Hepatocyte (in vitro differentiated cells): ENCODE data around the gene CCDC159. TPM values are rescaled to one million over a fixed set of nuclear protein-coding genes. Genes with fewer than 3 reads are reported as not detected.
A peak's percentile ranks its signal among the peaks of the same experiment; 100 is the strongest.

Experiments
- DNase-seq: peaks from one replicate; pipeline ENCODE4 v3.0.0-alpha.2; 2016; ENCODE audit warnings: low spot score
- H2AFZ ChIP-seq: fragments of 200-600 bp; sonication (generic); 2 replicates; pipeline ENCODE4 v1.6.0; 2016; ENCODE audit warnings: antibody characterized with exemption, mild to moderate bottlenecking
- H3K27ac ChIP-seq: fragments of 200-600 bp; sonication (generic); 2 replicates; pipeline ENCODE4 v1.5.1; 2016; ENCODE audit warnings: mild to moderate bottlenecking
- H3K27me3 ChIP-seq: fragments of 200-600 bp; sonication (generic); 2 replicates; pipeline ENCODE4 v1.6.1; 2016
- H3K36me3 ChIP-seq: fragments of 200-600 bp; sonication (generic); replicated peaks from 2 replicates; pipeline ENCODE4 v1.5.1; 2016; ENCODE audit warnings: low read depth; ENCODE audit not compliant: insufficient read depth
- H3K4me1 ChIP-seq: fragments of 200-600 bp; sonication (generic); 2 replicates; pipeline ENCODE4 v1.5.1; 2016; ENCODE audit warnings: mild to moderate bottlenecking, moderate library complexity; ENCODE audit not compliant: insufficient read depth
- H3K4me2 ChIP-seq: fragments of 200-600 bp; sonication (generic); 2 replicates; pipeline ENCODE4 v1.6.0; 2016
- H3K4me3 ChIP-seq: fragments of 200-600 bp; sonication (generic); 2 replicates; pipeline ENCODE4 v1.5.1; 2016; ENCODE audit warnings: mild to moderate bottlenecking
- H3K79me2 ChIP-seq: fragments of 200-600 bp; sonication (generic); 2 replicates; pipeline ENCODE4 v1.6.0; 2017; ENCODE audit warnings: mild to moderate bottlenecking
- H3K9me2 ChIP-seq: fragments of 200-600 bp; sonication (generic); replicated peaks from 2 replicates; pipeline ENCODE4 v1.6.0; 2017; ENCODE audit warnings: mild to moderate bottlenecking; ENCODE audit not compliant: insufficient read depth
- H3K9me3 ChIP-seq: fragments of 200-600 bp; sonication (generic); 2 replicates; pipeline ENCODE4 v1.5.1; 2016; ENCODE audit warnings: low read depth, mild to moderate bottlenecking
- H4K20me1 ChIP-seq: fragments of 200-600 bp; sonication (generic); 2 replicates; pipeline ENCODE4 v1.6.0; 2016; ENCODE audit warnings: mild to moderate bottlenecking; ENCODE audit not compliant: insufficient read depth, poor library complexity, severe bottlenecking
- EZH2 ChIP-seq: fragments of 200-600 bp; sonication (generic); IDR thresholded peaks from 2 replicates; pipeline ENCODE4 v1.6.1; 2016; ENCODE audit warnings: antibody characterized with exemption, mild to moderate bottlenecking, borderline replicate concordance
- EZH2phosphoT487 ChIP-seq: fragments of 200-600 bp; sonication (generic); IDR thresholded peaks from one replicate; pipeline ENCODE4 v1.6.1; 2018; ENCODE audit warnings: antibody characterized with exemption, mild to moderate bottlenecking, low read depth, moderate library complexity; ENCODE audit not compliant: unreplicated experiment, severe bottlenecking
- WGBS: methylation state at CpG from one replicate; pipeline ENCODE4 v1.1.6; 2016; ENCODE audit warnings: low lambda C conversion rate; ENCODE audit errors: missing lambda C conversion rate; 5-methylcytosine and 5-hydroxymethylcytosine counted together
- polyA plus RNA-seq: library from polyadenylated mRNA; unstranded; fragments of >200 nt; fragmentation: Nextera tagmentation; extraction: Ambion mirVana; gene quantifications from 2 replicates; pipeline ENCODE4 v1.2.1, GENCODE V29; 2016
- total RNA-seq: library from RNA; depleted of rRNA; stranded (reverse); fragments of >200 nt; gene quantifications from 2 replicates; pipeline ENCODE4 v1.2.3, GENCODE V29; 2014
- TF ChIP-seq, protein P1 (sequence below): fragments of 200-600 bp; sonication (generic); IDR thresholded peaks from 2 replicates; pipeline ENCODE4 v1.5.1; 2016; ENCODE audit warnings: antibody characterized with exemption, mild to moderate bottlenecking; ENCODE audit not compliant: poor library complexity

CCDC159 gene
- total and polyA plus RNA-seq, 2 experiments from 2014 or later, result 10.1 to 27.1 TPM

DNA sequence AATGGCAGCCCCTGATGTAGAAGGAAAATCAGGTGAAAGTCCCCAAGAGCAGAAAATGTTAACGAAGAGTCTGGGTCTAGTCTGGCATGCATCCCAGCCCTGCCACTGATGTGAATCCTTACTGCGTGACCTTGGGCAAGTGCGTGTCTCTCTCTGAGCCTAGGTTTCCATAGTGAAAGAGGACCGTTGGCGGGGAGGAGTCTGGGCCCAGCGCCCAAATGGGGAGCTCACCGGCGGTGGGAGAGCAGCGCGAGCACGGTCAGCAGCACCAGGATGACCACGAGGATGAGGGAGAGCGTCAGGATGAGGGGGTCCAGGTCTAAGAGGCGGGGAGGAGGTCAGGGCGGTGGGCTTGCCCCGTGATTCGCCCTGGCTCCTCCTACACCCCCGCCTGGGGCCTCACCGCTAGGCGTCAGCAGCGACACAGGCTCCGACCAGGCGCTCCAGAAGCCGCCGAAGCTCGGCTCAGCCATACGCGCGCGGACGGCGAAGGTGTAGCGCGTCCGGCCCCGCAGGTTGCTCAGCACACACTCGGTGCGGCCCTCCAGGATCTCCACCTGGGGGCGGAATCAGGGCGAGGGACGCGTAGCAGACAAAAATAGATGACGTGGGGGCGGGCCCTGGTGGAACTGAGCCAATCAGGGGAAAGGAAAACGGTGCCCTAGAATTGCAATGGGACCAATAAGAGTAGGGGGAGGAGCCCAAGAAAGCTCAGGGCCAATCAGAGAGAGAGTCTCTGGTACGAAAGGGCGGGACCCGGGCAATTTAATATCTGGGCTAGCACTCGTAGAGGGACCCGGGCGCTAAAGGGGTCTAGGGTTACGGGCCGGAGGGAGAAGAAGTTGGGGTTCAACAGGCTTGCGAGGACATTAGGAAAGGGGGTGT is 34.6 kb downstream of the CCDC159 start:
- TF ChIP-seq EZH2phosphoT487 (no peak), EZH2 (no peak)
- TF ChIP-seq, protein P1, sequence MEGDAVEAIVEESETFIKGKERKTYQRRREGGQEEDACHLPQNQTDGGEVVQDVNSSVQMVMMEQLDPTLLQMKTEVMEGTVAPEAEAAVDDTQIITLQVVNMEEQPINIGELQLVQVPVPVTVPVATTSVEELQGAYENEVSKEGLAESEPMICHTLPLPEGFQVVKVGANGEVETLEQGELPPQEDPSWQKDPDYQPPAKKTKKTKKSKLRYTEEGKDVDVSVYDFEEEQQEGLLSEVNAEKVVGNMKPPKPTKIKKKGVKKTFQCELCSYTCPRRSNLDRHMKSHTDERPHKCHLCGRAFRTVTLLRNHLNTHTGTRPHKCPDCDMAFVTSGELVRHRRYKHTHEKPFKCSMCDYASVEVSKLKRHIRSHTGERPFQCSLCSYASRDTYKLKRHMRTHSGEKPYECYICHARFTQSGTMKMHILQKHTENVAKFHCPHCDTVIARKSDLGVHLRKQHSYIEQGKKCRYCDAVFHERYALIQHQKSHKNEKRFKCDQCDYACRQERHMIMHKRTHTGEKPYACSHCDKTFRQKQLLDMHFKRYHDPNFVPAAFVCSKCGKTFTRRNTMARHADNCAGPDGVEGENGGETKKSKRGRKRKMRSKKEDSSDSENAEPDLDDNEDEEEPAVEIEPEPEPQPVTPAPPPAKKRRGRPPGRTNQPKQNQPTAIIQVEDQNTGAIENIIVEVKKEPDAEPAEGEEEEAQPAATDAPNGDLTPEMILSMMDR, result peak; percentile 66
- peak; percentile 96 for DNase-seq
- Histone ChIP-seq H4K20me1 (no peaks in the 10 kb centered on the region), H3K36me3 (no peaks in the 10 kb centered on the region), H3K9me2 (no peaks in the 10 kb centered on the region), H3K4me1 (peaks cover 13% of the 10 kb centered on the region), H3K79me2 (peaks cover 7% of the 10 kb centered on the region), H3K4me2 (peak overlapping the region; percentile 82), H3K4me3 (peak overlapping the region; percentile 22), H3K27ac (peak overlapping the region; percentile 30), H2AFZ (peak overlapping the region; percentile 20), H3K9me3 (no peaks in the 10 kb centered on the region), H3K27me3 (no peaks in the 10 kb centered on the region)
- WGBS, result 6% methylated on average over 43 of the region's 54 CpGs

DNA sequence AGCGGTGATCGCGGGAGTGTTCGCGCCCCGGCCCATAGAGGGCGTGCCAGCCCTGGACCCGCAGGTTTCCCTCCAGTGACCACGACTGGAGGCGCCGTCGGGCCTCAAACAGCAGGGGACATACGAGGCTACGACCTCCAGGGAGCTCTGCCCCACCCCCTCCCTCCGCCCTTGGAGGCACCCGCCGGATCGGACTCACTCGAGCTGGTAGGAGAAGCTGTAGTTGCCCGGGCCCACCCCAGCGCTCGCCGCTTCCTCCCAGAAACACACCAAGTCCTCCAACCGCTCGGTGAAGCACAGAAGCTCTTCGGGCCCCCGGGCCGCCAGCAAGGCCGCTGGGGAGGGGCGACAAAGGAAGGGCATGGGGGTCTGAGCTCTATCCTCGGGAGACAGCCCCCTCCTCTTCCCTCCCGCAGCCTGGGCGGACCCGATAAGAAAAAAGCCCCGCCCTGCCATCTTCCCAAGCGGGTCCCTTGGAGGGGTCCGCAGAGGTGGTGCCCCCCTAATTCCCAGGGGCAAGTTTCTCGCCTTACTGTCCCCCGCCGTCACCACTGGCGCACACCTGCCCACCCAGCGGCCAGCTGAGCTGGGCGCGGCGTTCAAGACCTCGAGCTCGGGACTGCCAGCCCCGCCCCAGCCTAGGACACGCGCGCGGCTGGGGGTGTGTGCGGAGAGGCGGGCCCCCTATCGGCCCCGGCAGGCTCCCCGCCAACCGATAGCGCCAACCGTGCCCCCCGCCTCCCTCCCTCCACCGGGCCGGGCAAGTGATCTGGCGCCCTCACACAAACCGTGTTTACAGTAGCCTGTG is 36.8 kb downstream of the CCDC159 start:
- no peaks in the 10 kb centered on the region for H3K36me3 ChIP-seq
- H3K27ac ChIP-seq, result peak overlapping the region; percentile 70
- no peaks in the 10 kb centered on the region for H3K9me2 ChIP-seq
- 1% methylated on average over 54 of the region's 65 CpGs for WGBS
- peak overlapping the region; percentile 82 for H3K4me2 ChIP-seq
- no peaks in the 10 kb centered on the region for H3K9me3 ChIP-seq
- H4K20me1 ChIP-seq, result no peaks in the 10 kb centered on the region
- H3K27me3 ChIP-seq, result no peaks in the 10 kb centered on the region
- DNase-seq, result peak; percentile 81
- H3K4me1 ChIP-seq, result peaks cover 11% of the 10 kb centered on the region
- H3K4me3 ChIP-seq, result peak overlapping the region; percentile 44
- TF ChIP-seq EZH2phosphoT487 (no peak), EZH2 (peak; percentile 27)
- TF ChIP-seq, protein P1, result peak; percentile 71
- peaks cover 4% of the 10 kb centered on the region for H3K79me2 ChIP-seq
- H2AFZ ChIP-seq, result peak overlapping the region; percentile 4

DNA sequence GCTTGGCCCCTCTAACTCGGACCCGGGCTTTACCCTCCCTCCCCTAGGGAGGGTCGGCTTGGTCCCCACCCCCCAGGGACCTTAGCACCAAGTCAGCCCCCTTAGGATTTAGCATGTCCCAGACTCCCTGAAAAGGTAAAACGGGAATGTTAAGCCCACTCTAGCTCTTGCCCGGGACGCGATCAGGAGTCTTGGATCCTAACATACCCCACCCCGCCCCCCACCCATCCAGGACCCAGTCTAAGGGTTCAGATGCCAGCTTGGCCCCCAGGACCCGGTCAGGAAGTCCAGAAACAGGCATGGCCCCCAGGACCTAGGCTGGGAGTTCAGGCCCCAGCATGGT is 37.4 kb downstream of the CCDC159 start:
- peak overlapping the region; percentile 4 for H2AFZ ChIP-seq
- H3K4me2 ChIP-seq, result peak overlapping the region; percentile 82
- no peaks in the 10 kb centered on the region for H3K27me3 ChIP-seq
- H3K9me2 ChIP-seq, result no peaks in the 10 kb centered on the region
- H3K36me3 ChIP-seq, result no peaks in the 10 kb centered on the region
- DNase-seq, result no peak
- H4K20me1 ChIP-seq, result no peaks in the 10 kb centered on the region
- H3K9me3 ChIP-seq, result no peaks in the 10 kb centered on the region
- peaks cover 11% of the 10 kb centered on the region for H3K4me1 ChIP-seq
- 3% methylated on average over 9 of the region's 9 CpGs for WGBS
- H3K4me3 ChIP-seq, result peak overlapping the region; percentile 44
- H3K27ac ChIP-seq, result peak overlapping the region; percentile 70
- TF ChIP-seq EZH2, result no peak
- TF ChIP-seq EZH2phosphoT487, result no peak
- TF ChIP-seq, protein P1, result no peak
- H3K79me2 ChIP-seq, result peaks cover 4% of the 10 kb centered on the region
